IPS DF 19.7 (cell line): ENCODE measurements around the gene CCDC92B.

Experiments used
- DNase-seq: peaks from one replicate; pipeline ENCODE4 v3.0.0-alpha.2; 2013; ENCODE audit warnings: low read depth, low spot score

Gene CCDC92B

GRCh38 chr17:2778489-2778888, 29.0 kb upstream of the CCDC92B start:
- DNase-seq = no peak

DNA sequence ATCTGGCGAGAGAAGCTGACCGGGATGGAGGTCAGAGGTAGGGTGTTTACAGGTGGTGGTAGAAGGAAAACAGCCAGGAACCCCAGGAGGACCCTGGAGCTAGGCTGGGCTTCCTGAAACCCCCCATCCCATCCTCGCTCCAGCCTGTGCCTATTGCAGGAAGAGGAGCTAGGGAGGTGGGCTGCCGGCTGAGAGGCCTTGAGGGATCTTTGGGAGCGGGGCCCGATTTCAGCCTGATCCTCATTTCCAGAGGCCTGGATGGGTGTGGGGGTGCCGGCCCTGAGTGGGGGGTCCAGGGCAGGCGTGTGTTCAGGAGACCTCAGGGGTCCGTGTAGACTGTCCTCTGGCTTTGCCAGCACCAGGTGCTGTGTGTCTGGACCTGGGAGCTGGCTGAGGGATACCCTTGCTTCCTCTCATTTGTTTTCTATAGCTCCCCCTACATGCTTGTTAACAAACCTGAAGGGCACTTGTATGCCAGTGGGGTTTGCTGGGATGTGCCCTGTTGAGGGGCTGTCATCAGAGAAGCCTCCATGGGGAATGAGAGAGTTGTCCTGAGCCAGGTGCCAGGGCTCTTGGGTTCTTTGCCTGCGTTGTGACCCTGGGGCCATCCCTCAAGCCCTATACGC, 27.9 kb upstream of the CCDC92B start:
- no peak for DNase-seq

GRCh38 chr17:2776589-2777241, 27.3 kb upstream of the CCDC92B start:
- DNase-seq = no peak

- no peak for DNase-seq
These were observed 25.8 kb upstream of the CCDC92B start for GRCh38 chr17:2775206-2775605.

DNA sequence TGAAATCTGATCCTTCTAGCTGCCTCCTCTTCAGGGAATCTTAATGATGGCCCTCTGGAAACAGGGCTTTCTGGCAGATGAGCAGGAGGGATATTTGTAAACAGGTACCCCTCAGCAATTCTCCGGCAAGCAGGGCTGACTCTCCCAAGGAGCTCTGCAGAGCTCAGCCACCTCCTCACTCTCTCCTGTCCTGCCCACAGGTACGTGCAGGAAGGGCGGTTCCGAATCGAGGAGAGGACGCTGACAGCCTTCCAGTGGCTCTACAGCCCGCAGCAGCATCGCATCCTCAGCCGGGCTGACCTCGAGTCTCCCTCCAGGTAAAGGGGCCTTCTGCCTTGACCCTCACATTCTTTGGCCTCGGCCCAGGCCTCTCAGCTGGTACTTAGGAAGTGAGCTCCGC, 20.7 kb upstream of the CCDC92B start:
- no peak for DNase-seq

DNA sequence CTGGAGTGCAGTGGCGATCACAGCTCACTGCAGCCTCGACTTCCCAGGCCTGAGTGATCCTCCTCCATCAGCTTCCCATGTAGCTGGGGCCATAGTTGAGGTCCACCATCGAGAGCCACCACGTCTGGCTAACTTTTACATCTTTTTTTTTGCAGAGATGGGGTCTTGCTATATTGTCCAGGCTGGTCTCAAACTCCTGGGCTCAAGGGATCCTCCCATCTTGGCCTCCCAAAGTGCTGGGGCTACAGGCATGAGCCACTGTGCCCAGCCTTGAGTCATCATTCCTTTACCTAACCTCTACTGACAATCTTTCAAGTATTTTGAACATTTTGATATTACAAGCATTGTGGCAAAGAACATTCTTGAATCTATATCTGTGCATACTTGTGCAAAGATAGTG, 9.4 kb upstream of the CCDC92B start:
- no peak for DNase-seq

DNA sequence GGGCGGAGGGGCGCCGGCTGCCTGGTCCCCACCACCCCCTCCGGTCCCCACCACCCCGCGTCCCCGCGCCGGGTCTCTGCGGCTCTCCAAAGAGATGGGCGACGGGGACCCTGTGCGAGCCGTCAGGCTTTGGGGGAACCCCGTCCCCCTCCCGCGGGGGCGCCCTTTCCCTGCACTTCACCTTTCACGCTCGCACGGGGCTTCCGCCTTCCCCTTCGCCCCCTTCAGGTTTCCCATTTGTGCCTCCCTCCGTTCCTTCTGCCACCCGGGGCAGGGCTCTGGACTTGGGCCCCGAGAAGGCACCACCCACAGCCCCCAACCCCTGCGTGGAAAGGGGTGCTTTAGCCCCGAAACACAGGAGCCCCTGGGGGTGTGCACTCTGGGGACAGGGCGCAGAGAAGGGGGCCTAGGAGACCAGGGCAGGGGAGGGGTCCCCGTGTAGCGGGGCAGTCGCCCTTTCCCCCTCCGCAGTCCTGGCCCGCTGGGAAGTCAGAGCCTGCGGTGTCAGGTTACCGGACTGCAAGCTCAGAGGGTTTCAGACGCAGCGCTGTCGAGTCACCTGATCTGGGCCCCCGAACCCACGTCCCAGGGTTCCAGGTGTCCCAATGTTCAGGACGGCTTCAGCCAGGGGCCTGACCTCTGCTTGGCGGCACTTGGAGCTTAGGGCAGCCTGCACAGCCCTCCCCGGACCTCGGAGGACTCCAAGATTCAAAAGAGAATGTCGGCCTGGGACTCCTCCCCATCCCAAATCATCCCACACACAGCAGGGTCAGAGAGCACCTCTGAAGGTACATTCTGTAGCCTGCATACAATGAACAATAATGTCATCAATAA, 6.7 kb upstream of the CCDC92B start:
- no peak for DNase-seq

DNA sequence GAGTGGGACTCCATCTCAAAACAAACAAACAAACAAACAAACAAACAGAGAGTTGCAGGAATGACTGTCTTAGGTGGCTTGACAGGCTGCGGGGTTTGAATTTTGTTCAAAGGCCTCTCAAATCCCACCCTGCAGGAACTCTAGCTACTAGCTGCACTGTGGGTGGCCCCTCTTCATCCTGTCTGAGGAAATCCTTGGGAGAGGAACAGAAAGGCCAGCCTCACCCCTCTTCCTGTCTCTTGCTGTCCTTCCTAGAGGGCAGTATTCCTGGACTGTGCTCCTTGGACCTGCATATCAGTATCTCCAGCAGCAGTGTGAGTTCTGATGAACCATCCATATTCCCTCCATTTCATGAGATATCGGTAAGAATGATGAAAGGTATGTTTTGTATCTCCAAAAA, 2.0 kb upstream of the CCDC92B start:
- DNase-seq = no peak

DNA sequence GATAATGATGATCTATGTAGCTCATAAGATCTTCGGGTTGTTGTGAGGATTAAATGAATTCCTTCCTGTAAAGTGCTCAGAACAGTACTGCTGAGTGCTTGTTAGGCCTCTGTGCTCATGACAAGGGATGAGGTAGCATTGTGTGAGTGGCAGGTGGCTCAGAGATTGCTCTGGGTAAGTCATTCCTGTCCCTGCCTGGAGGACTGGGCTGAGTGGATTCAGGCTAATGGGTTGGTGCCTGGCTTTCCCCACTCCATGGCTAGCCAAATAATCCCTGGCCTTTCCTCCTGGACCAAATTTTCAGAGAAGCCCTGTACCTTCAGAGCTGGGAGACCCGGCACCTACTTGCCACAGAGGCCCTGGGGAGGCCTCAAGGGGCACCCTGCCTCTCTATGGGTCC, 1.3 kb upstream of the CCDC92B start:
- DNase-seq = no peak

DNA sequence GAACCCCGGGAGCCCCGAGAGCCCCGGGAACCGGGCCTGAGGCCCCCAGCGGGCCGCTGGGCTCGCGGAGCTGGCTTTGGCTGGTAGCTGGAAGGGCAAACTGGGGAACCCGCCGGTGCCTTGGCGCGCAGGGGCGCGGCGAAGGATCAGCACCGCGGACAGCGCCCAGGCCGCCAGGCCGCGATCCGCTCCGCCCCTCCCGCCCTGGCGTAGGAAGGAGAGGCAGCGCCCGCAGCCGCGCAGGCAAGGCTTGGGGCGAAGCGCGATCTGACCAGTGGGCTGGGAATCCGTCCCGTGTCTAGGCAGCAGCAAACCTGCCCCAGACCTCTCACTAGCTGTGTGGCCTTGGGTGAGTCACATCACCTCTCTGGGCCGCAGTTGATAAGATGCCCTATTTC, 331 bp upstream of the CCDC92B start:
- peak; percentile 30 for DNase-seq

- no peak for DNase-seq
These were observed 4.0 kb downstream of the CCDC92B start for GRCh38 chr17:2745317-2746037.

GRCh38 chr17:2737693-2738092, 11.8 kb downstream of the CCDC92B start:
- DNase-seq = no peak

DNA sequence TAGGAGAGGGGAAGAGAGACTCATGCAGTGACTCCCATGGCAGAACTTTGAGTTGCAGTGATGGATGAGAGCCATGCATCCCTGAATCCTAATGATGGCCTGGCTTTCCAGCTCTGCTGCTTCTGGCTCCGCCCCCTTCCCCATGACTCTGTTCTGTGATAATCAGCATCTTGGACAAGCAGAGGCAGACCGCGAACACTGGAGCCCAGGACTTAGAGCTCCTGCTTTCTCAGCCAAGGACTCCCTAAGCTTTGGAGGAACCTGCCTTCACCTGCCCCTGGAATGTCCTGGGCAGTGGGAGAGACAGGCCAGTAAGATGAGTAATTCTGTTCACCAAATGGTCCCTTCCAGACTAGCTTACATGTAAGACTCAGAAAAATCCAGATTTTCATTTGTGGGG, 12.5 kb downstream of the CCDC92B start:
- DNase-seq = no peak

GRCh38 chr17:2735896-2736295, 13.6 kb downstream of the CCDC92B start:
- no peak for DNase-seq

- no peak for DNase-seq
These were observed 14.5 kb downstream of the CCDC92B start for GRCh38 chr17:2734939-2735338.

DNA sequence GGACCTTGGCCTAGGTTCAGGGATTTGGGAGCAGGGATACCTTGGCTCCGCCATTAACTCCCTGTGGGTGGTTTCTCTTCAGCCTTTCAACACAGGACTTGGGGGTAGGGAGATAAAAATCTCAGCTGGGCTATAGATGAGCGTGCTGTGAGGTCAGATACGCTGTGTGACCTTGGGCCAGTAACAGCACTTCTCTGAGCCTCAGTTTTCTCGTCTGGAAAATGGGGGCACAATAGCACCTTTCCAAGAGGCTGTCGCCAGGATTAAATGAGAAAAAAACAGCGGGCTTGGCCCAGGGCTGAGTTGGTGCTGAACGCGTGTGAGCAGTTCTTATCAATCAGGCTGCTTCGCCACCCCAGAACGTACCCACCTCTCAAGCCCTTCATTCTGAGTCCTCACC, 17.6 kb downstream of the CCDC92B start:
- DNase-seq = no peak

GRCh38 chr17:2730764-2731353, 18.6 kb downstream of the CCDC92B start:
- DNase-seq = no peak

DNA sequence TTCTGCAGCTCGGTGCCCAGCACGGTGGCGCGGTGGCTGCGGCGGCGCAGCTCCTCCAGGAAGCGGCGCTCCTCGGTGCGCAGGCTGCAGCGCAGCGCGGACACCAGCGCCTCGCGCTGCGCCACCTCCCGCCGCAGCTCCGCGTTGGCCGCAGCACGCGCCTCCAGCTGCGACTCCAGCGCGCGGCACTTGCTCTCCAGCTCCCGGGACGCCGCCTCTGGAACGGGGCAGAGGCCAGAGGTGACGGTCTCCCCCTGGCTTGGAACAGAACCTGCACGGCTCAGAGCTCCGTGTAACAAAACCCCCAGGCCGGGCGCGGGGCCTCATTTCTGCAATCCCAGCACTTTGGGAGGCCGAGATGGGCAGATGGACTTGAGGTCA, 24.7 kb downstream of the CCDC92B start:
- DNase-seq = no peak

- no peak for DNase-seq
These were observed 25.3 kb downstream of the CCDC92B start for GRCh38 chr17:2723997-2724783.

GRCh38 chr17:2723505-2723996, 25.9 kb downstream of the CCDC92B start:
- no peak for DNase-seq

GRCh38 chr17:2722611-2723010, 26.8 kb downstream of the CCDC92B start:
- DNase-seq = no peak
